A549 (cell line): ENCODE measurements around the gene CCDC66. TPM values are rescaled to one million over a fixed set of nuclear protein-coding genes. Genes with fewer than 3 reads are reported as not detected.

Experiments used
- ATAC-seq, 2 experiments: fragments of 200-7000 bp in 1 of 2; fragments of >200 bp in 1 of 2; cut with Nextera tagmentation in 1 of 2; cut with Tn5 transposase in 1 of 2; 3 replicates each; pipeline versions ENCODE4 v1.8.0 to v1.9.1; 2018 to 2020; ENCODE audit warnings: mild to moderate bottlenecking in 1 of 2, moderate library complexity in 1 of 2
- CTCF ChIA-PET: fragments of 300-600 bp; sonication (Branson Sonifier 250); formaldehyde crosslinking; extraction: SDS; loops from one replicate; lab custom pipeline; 2021; ENCODE audit warnings: antibody characterized with exemption, inconsistent platforms; lab: Yijun Ruan, JAX
- POLR2A ChIA-PET: fragments of 350-600 bp; formaldehyde crosslinking; extraction: SDS; loops from one replicate; lab custom pipeline; 2021; ENCODE audit warnings: antibody characterized with exemption, inconsistent platforms; lab: Yijun Ruan, JAX
- DNase-seq, 2 experiments: peaks; one replicate each; pipeline versions ENCODE4 v3.0.0 to v3.0.0-alpha.2; 2011 to 2016; ENCODE audit warnings: low read depth in 1 of 2, low spot score in 1 of 2
- FAIRE-seq: peaks from 2 replicates; lab custom pipeline; 2011; peaks lifted over from hg19 to GRCh38; lab: Jason Lieb, UNC
- H3K27ac ChIP-seq, 2 experiments: fragments of >200 bp; sonication (Bioruptor Twin); formaldehyde crosslinking; 3 replicates each; pipeline ENCODE4 v1.5.1; 2016 to 2017
- H3K4me1 ChIP-seq: fragments of >200 bp; sonication (Bioruptor Twin); formaldehyde crosslinking; 3 replicates; pipeline ENCODE4 v1.6.1; 2016
- H3K4me2 ChIP-seq: fragments of >200 bp; sonication (Bioruptor Twin); formaldehyde crosslinking; 3 replicates; pipeline ENCODE4 v1.6.1; 2016
- H3K4me3 ChIP-seq: fragments of >200 bp; sonication (Bioruptor Twin); formaldehyde crosslinking; 3 replicates; pipeline ENCODE4 v1.5.1; 2016
- H3K9me3 ChIP-seq: fragments of >200 bp; sonication (Bioruptor Twin); formaldehyde crosslinking; 3 replicates; pipeline ENCODE4 v1.6.1; 2016
- BCL3 ChIP-seq: fragments of >200 bp; sonication (Bioruptor Twin); formaldehyde crosslinking; IDR thresholded peaks from 3 replicates; pipeline ENCODE4 v1.6.1; 2016
- BHLHE40 ChIP-seq: IDR thresholded peaks from 2 replicates; pipeline ENCODE4 v1.6.1; 2012; ENCODE audit warnings: low read depth, low read length, inconsistent platforms
- E2F6 ChIP-seq: IDR thresholded peaks from 2 replicates; pipeline ENCODE4 v1.6.1; 2012; ENCODE audit warnings: low read depth, borderline replicate concordance
- EP300 ChIP-seq, 2 experiments: fragments of >200 bp; sonication (Bioruptor Twin); formaldehyde crosslinking; IDR thresholded peaks; 2 replicates in 1 of 2; 3 replicates in 1 of 2; pipeline ENCODE4 v1.6.1; 2016 to 2017
- FOXS1 ChIP-seq: fragments of 250-450 bp; sonication (Bioruptor Pico); IDR thresholded peaks from 2 replicates; pipeline ENCODE4 v1.5.0; 2020; ENCODE audit warnings: mild to moderate bottlenecking, moderate library complexity
- GATA3 ChIP-seq: IDR thresholded peaks from 2 replicates; pipeline ENCODE4 v1.6.1; 2012; ENCODE audit warnings: borderline replicate concordance
- HDAC2 ChIP-seq: fragments of 200-600 bp; sonication (generic); IDR thresholded peaks from 2 replicates; pipeline ENCODE4 v1.6.1; 2016
- HOXA7 ChIP-seq: fragments of 250-450 bp; sonication (Bioruptor Pico); IDR thresholded peaks from 2 replicates; pipeline ENCODE4 v1.5.0; 2020; ENCODE audit warnings: mild to moderate bottlenecking, moderate library complexity
- HOXB13 ChIP-seq: fragments of 250-450 bp; sonication (Bioruptor Pico); IDR thresholded peaks from 2 replicates; pipeline ENCODE4 v1.5.0; 2020; ENCODE audit warnings: low read depth, mild to moderate bottlenecking, moderate library complexity
- KDM1A ChIP-seq: fragments of 200-600 bp; sonication (generic); IDR thresholded peaks from 2 replicates; pipeline ENCODE4 v1.6.1; 2016; ENCODE audit warnings: low read depth, mild to moderate bottlenecking
- KDM5A ChIP-seq: fragments of 200-600 bp; sonication (generic); IDR thresholded peaks from 2 replicates; pipeline ENCODE4 v1.6.1; 2016; ENCODE audit warnings: antibody characterized with exemption, mild to moderate bottlenecking
- MAZ ChIP-seq: fragments of 150-350 bp; IDR thresholded peaks from 2 replicates; pipeline ENCODE4 v1.6.1; 2014; ENCODE audit warnings: antibody characterized with exemption, low read depth, low read length, borderline replicate concordance
- MYC ChIP-seq: IDR thresholded peaks from 2 replicates; pipeline ENCODE4 v1.6.1; 2012; ENCODE audit warnings: mild to moderate bottlenecking, inconsistent platforms, low read length, improper control_type of control experiment, borderline replicate concordance
- NFE2L2 ChIP-seq: fragments of 150-350 bp; conservative IDR thresholded peaks from 2 replicates; pipeline ENCODE4 v1.6.1; 2014; ENCODE audit warnings: low read length
- NPAS2 ChIP-seq: fragments of 250-450 bp; sonication (Bioruptor Pico); IDR thresholded peaks from 2 replicates; pipeline ENCODE4 v1.8.0; 2022; ENCODE audit warnings: mild to moderate bottlenecking, moderate library complexity, borderline replicate concordance
- NR3C1 ChIP-seq: fragments of >200 bp; sonication (Bioruptor Twin); formaldehyde crosslinking; IDR thresholded peaks from 3 replicates; pipeline ENCODE4 v1.6.1; 2017
- RARB ChIP-seq: fragments of 250-450 bp; sonication (Bioruptor Pico); IDR thresholded peaks from 2 replicates; pipeline ENCODE4 v1.8.0; 2021; ENCODE audit warnings: mild to moderate bottlenecking, moderate library complexity
- RCOR1 ChIP-seq: fragments of 150-350 bp; IDR thresholded peaks from 2 replicates; pipeline ENCODE4 v1.6.1; 2014; ENCODE audit warnings: antibody characterized with exemption, low read length, low read depth
- RFX5 ChIP-seq: fragments of 450-650 bp; IDR thresholded peaks from 2 replicates; pipeline ENCODE4 v1.7.1; 2014; ENCODE audit warnings: antibody characterized with exemption, mild to moderate bottlenecking, moderate library complexity
- RNF2 ChIP-seq: fragments of 200-600 bp; sonication (generic); IDR thresholded peaks from 2 replicates; pipeline ENCODE4 v1.6.1; 2016; ENCODE audit warnings: low read depth, mild to moderate bottlenecking, antibody characterized with exemption, moderate library complexity, borderline replicate concordance
- SMC3 ChIP-seq: fragments of >200 bp; sonication (Bioruptor Twin); formaldehyde crosslinking; IDR thresholded peaks from 3 replicates; pipeline ENCODE4 v1.6.1; 2018; ENCODE audit warnings: inconsistent platforms
- USF2 ChIP-seq: fragments of 450-650 bp; IDR thresholded peaks from 2 replicates; pipeline ENCODE4 v1.6.1; 2014; ENCODE audit warnings: antibody characterized with exemption
- WGBS: methylation state at CpG from one replicate; pipeline ENCODE4 v1.1.6; 2017; ENCODE audit errors: missing lambda C conversion rate; 5-methylcytosine and 5-hydroxymethylcytosine counted together
- polyA plus RNA-seq, 4 experiments: library from polyadenylated mRNA; depleted of rRNA in 3 of 4; stranded (reverse); fragments of >200 nt; fragmentation: RNase III in 1 of 4; extraction: RNeasy Plus Mini Kit Qiagen cat#74134 plus additional on column Dnase treatment in 1 of 4; gene quantifications; 2 replicates in 3 of 4; 3 replicates in 1 of 4; pipeline ENCODE4 v1.2.3, GENCODE V29; 2011 to 2017

The CCDC66 gene
- polyA plus RNA-seq, 2 of the 4 experiments (the other 2 are of a cell fraction), result 9.1 to 17.3 TPM

GRCh38 chr3:56610669-56611335 is 53.8 kb downstream of the CCDC66 start:
- Histone ChIP-seq H3K4me3 (no peak overlapping the region), H3K27ac (peak overlapping the region in 1 of 2 experiments; percentile 60; a peak in 2 of 6 replicates), H3K4me2 (no peak overlapping the region), H3K9me3 (no peaks in the 10 kb centered on the region; the same call in 1 of the 3 replicates), H3K4me1 (0 out of 3 replicates have a peak, but pooled peaks cover 6% of the 10 kb centered on the region)
- CTCF ChIA-PET, result interaction anchor here (0.6 kb wide), 1 partner anchor 11 kb away, joined by 3 read pairs; no protein-coding TSS in a partner anchor
- ATAC-seq (no peak), DNase-seq (no peak), FAIRE-seq (no peak)
- POLR2A ChIA-PET, result no interaction called here
- 100% methylated on average over 5 of the region's 7 CpGs for WGBS
- TF ChIP-seq GATA3 (no peak), MYC (no peak), MAZ (no peak), NPAS2 (CRISPR knock-in tag) (no peak), KDM1A (no peak), NR3C1 (no peak), BCL3 (no peak), USF2 (no peak), E2F6 (no peak), HOXA7 (no peak), EP300 (IDR thresholded peaks at IDR 0.05) (no peak), HDAC2 (no peak), BHLHE40 (no peak)

- ATAC-seq (no peak), DNase-seq (no peak), FAIRE-seq (no peak)
- Histone ChIP-seq H3K4me3 (no peak overlapping the region), H3K27ac (peak overlapping the region in 1 of 2 experiments; percentile 60; a peak in 2 of 6 replicates), H3K4me1 (0 out of 3 replicates have a peak, but pooled peaks cover 6% of the 10 kb centered on the region), H3K4me2 (no peak overlapping the region), H3K9me3 (no peaks in the 10 kb centered on the region; the same call in 1 of the 3 replicates)
- ChIA-PET POLR2A (no interaction called here), CTCF (no interaction called here)
- TF ChIP-seq HOXB13 (no peak), HOXA7 (no peak), FOXS1 (CRISPR knock-in tag) (no peak), RARB (no peak), RNF2 (no peak), KDM5A (no peak)
- 75% methylated on average over 5 of the region's 8 CpGs for WGBS
These were observed 54.4 kb downstream of the CCDC66 start for GRCh38 chr3:56611364-56611763.

GRCh38 chr3:56612146-56612545 is 55.2 kb downstream of the CCDC66 start:
- Histone ChIP-seq H3K4me3 (no peak overlapping the region), H3K27ac (no peak overlapping the region), H3K4me1 (0 out of 3 replicates have a peak, but pooled peaks cover 6% of the 10 kb centered on the region), H3K4me2 (no peak overlapping the region), H3K9me3 (no peaks in the 10 kb centered on the region)
- WGBS, result 95% methylated on average over 6 of the region's 6 CpGs
- POLR2A ChIA-PET, result no interaction called here
- ATAC-seq, result no peak
- TF ChIP-seq KDM5A (no peak), SMC3 (no peak), NFE2L2 (no peak), RFX5 (no peak), HDAC2 (no peak), RCOR1 (no peak)
- CTCF ChIA-PET, result no interaction called here
- no peak for FAIRE-seq
- DNase-seq, result no peak
